Measurements from ENCODE around the gene FAM120A.

DNA sequence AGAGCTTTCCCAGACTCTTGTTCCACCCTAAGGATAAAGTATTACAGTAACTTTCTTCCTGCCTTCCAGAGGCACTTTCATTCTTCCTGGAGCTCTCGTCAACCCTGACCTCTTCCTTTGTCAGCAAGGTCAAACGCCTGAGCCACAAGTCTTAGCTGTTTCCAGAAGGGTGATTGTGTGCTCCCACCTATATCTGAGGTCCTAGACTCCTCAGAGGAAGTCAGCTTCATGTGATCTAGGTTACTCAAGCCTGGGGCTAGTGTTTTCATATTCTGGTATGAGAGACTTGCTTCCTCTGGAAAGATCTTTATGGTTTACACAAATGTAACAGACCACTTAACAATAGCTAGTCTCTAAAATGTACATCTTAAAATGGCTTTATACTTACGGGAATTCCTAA is 5.4 kb upstream of the FAM120A start:
- no peak for TF ChIP-seq CTCF (conservative IDR thresholded peaks at IDR 0.05; ENCODE audit: low read length)
- no peak for TF ChIP-seq EZH2phosphoT487 (IDR thresholded peaks at IDR 0.05; ENCODE audit: borderline replicate concordance)
